ENCODE measurements around the gene RAD52.

Gene RAD52

GRCh38 chr12:931591-931990, 17.9 kb downstream of the RAD52 start:
- H3K9me3 ChIP-seq (ENCODE audit: low read length) = no peaks in the 10 kb centered on the region
- no peaks in the 10 kb centered on the region for H3K27me3 ChIP-seq (ENCODE audit: control insufficient read depth in 1 of 2, insufficient read depth in 2 of 2, low read length in 2 of 2)
- peaks cover 39% of the 10 kb centered on the region for H3K36me3 ChIP-seq (ENCODE audit: insufficient read depth, low read length)
- no peak overlapping the region for H3K9ac ChIP-seq (ENCODE audit: low read length)
- no peaks in the 10 kb centered on the region for H3K4me1 ChIP-seq (ENCODE audit: insufficient read depth, low read length)
- H3K4me3 ChIP-seq (ENCODE audit: low read depth in 1 of 2, low read length in 2 of 2) = no peak overlapping the region
- no peak overlapping the region for H3K27ac ChIP-seq (ENCODE audit: low read depth, low read length)

- Histone ChIP-seq H3K4me3 (ENCODE audit: low read depth in 1 of 2, low read length in 2 of 2) (no peak overlapping the region), H3K9me3 (ENCODE audit: low read length) (no peaks in the 10 kb centered on the region), H3K27ac (ENCODE audit: low read depth, low read length) (no peak overlapping the region), H3K9ac (ENCODE audit: low read length) (no peak overlapping the region), H3K36me3 (ENCODE audit: insufficient read depth, low read length) (peaks cover 43% of the 10 kb centered on the region), H3K27me3 (ENCODE audit: control insufficient read depth in 1 of 2, insufficient read depth in 2 of 2, low read length in 2 of 2) (no peaks in the 10 kb centered on the region), H3K4me1 (ENCODE audit: insufficient read depth, low read length) (no peaks in the 10 kb centered on the region)
These were observed 18.4 kb downstream of the RAD52 start for GRCh38 chr12:931060-931459.

DNA sequence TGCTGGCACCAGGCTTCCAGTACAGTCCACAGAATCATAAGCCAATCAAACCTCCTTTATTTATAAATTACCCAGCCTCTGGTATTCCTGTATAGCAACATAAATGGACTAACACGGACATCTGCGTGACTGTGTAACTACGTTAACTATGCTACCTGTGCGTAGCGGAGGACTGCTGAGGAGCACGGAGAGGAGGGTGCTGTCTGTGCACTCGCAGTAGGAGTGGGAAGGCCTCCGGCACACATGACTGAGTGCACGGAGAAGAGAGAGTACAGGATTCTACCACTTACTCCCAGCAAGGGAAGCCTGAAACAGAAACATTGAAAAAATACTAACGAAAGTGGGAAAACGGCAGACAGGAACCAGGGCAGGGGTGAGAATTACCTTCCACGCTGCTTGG, 22.9 kb downstream of the RAD52 start:
- H3K36me3 ChIP-seq (ENCODE audit: insufficient read depth, low read length) = peaks cover 57% of the 10 kb centered on the region

GRCh38 chr12:922285-922684, 27.2 kb downstream of the RAD52 start:
- no peaks in the 10 kb centered on the region for H3K27me3 ChIP-seq (ENCODE audit: control insufficient read depth in 1 of 2, insufficient read depth in 2 of 2, low read length in 2 of 2)
- H3K9me3 ChIP-seq (ENCODE audit: low read length) = no peaks in the 10 kb centered on the region
- no peak overlapping the region for H3K4me3 ChIP-seq (ENCODE audit: low read depth in 1 of 2, low read length in 2 of 2)
- H3K9ac ChIP-seq (ENCODE audit: low read length) = no peak overlapping the region
- H3K4me1 ChIP-seq (ENCODE audit: insufficient read depth, low read length) = no peaks in the 10 kb centered on the region
- peaks cover 32% of the 10 kb centered on the region for H3K36me3 ChIP-seq (ENCODE audit: insufficient read depth, low read length)
- no peak overlapping the region for H3K27ac ChIP-seq (ENCODE audit: low read depth, low read length)

More for the DNA sequence above, 22.9 kb downstream of the RAD52 start:
- Histone ChIP-seq H3K27ac (ENCODE audit: low read depth, low read length) (no peak overlapping the region), H3K4me3 (ENCODE audit: low read depth in 1 of 2, low read length in 2 of 2) (no peak overlapping the region), H3K27me3 (ENCODE audit: control insufficient read depth in 1 of 2, insufficient read depth in 2 of 2, low read length in 2 of 2) (no peaks in the 10 kb centered on the region), H3K9me3 (ENCODE audit: low read length) (no peaks in the 10 kb centered on the region), H3K9ac (ENCODE audit: low read length) (no peak overlapping the region), H3K4me1 (ENCODE audit: insufficient read depth, low read length) (no peaks in the 10 kb centered on the region)

DNA sequence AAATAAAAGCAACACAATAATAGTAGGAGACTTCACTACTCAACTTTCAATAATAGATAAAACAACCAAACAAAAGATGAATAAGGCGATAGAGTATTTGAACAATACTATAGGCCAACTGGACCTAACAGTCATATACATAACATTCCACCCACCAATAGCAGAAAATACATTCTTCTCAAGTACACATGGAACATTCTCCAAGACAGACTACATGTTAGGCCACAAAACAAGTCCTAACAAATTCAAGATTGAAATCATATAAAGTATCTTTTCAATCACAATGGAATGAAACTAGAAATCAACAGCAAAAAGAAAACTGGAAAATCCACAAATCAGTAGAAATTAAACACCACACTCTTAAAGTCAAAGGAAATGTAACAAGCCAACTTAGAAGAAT, 28.8 kb downstream of the RAD52 start:
- Histone ChIP-seq H3K4me3 (ENCODE audit: low read depth in 1 of 2, low read length in 2 of 2) (no peak overlapping the region), H3K4me1 (ENCODE audit: insufficient read depth, low read length) (no peaks in the 10 kb centered on the region), H3K9me3 (ENCODE audit: low read length) (no peaks in the 10 kb centered on the region), H3K36me3 (ENCODE audit: insufficient read depth, low read length) (peaks cover 27% of the 10 kb centered on the region), H3K9ac (ENCODE audit: low read length) (no peak overlapping the region), H3K27me3 (ENCODE audit: control insufficient read depth in 1 of 2, insufficient read depth in 2 of 2, low read length in 2 of 2) (no peaks in the 10 kb centered on the region), H3K27ac (ENCODE audit: low read depth, low read length) (no peak overlapping the region)

- H3K36me3 ChIP-seq (ENCODE audit: insufficient read depth, low read length) = peaks cover 38% of the 10 kb centered on the region
- no peaks in the 10 kb centered on the region for H3K27me3 ChIP-seq (ENCODE audit: control insufficient read depth in 1 of 2, insufficient read depth in 2 of 2, low read length in 2 of 2)
- no peaks in the 10 kb centered on the region for H3K4me1 ChIP-seq (ENCODE audit: insufficient read depth, low read length)
- H3K9ac ChIP-seq (ENCODE audit: low read length) = no peak overlapping the region
- H3K9me3 ChIP-seq (ENCODE audit: low read length) = no peaks in the 10 kb centered on the region
- H3K27ac ChIP-seq (ENCODE audit: low read depth, low read length) = no peak overlapping the region
- H3K4me3 ChIP-seq (ENCODE audit: low read depth in 1 of 2, low read length in 2 of 2) = no peak overlapping the region
These were observed 32.6 kb downstream of the RAD52 start for GRCh38 chr12:916712-917445.

DNA sequence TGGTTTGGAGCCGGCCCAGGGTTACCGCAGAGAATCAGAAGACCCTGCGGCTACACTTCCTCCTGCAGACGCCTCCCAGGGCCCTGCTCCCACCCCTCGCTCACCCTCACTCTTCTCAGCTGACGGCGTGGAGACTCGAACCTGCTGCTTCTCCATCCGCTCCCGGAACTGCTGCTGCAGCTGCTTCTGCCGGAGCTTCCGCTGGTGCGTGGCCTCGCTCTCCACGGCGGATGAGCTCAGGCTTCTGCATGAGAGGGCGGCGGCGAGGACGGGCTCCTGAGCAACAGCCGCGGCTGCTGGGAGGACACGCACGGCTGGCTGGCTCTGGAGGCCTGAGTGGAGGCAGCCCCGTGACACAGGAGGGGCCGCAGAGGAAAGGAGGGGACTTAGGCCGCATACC, 33.3 kb downstream of the RAD52 start:
- no peak overlapping the region for H3K4me3 ChIP-seq (ENCODE audit: low read depth in 1 of 2, low read length in 2 of 2)
- no peak overlapping the region for H3K9ac ChIP-seq (ENCODE audit: low read length)
- peaks cover 38% of the 10 kb centered on the region for H3K36me3 ChIP-seq (ENCODE audit: insufficient read depth, low read length)
- H3K4me1 ChIP-seq (ENCODE audit: insufficient read depth, low read length) = no peaks in the 10 kb centered on the region
- no peak overlapping the region for H3K27ac ChIP-seq (ENCODE audit: low read depth, low read length)
- no peaks in the 10 kb centered on the region for H3K27me3 ChIP-seq (ENCODE audit: control insufficient read depth in 1 of 2, insufficient read depth in 2 of 2, low read length in 2 of 2)
- H3K9me3 ChIP-seq (ENCODE audit: low read length) = no peaks in the 10 kb centered on the region

GRCh38 chr12:915090-915489, 34.4 kb downstream of the RAD52 start:
- Histone ChIP-seq H3K27ac (ENCODE audit: low read depth, low read length) (no peak overlapping the region), H3K36me3 (ENCODE audit: insufficient read depth, low read length) (peaks cover 48% of the 10 kb centered on the region)

GRCh38 chr12:913919-914698, 35.4 kb downstream of the RAD52 start:
- Histone ChIP-seq H3K36me3 (ENCODE audit: insufficient read depth, low read length) (peaks cover 57% of the 10 kb centered on the region), H3K27ac (ENCODE audit: low read depth, low read length) (no peak overlapping the region), H3K4me3 (ENCODE audit: low read depth in 1 of 2, low read length in 2 of 2) (no peak overlapping the region), H3K4me1 (ENCODE audit: insufficient read depth, low read length) (no peaks in the 10 kb centered on the region), H3K9ac (ENCODE audit: low read length) (no peak overlapping the region), H3K9me3 (ENCODE audit: low read length) (no peaks in the 10 kb centered on the region), H3K27me3 (ENCODE audit: control insufficient read depth in 1 of 2, insufficient read depth in 2 of 2, low read length in 2 of 2) (no peaks in the 10 kb centered on the region)

More at GRCh38 chr12:915090-915489, 34.4 kb downstream of the RAD52 start:
- Histone ChIP-seq H3K27me3 (ENCODE audit: control insufficient read depth in 1 of 2, insufficient read depth in 2 of 2, low read length in 2 of 2) (no peaks in the 10 kb centered on the region), H3K4me3 (ENCODE audit: low read depth in 1 of 2, low read length in 2 of 2) (no peak overlapping the region), H3K9ac (ENCODE audit: low read length) (no peak overlapping the region), H3K9me3 (ENCODE audit: low read length) (no peaks in the 10 kb centered on the region), H3K4me1 (ENCODE audit: insufficient read depth, low read length) (no peaks in the 10 kb centered on the region)

DNA sequence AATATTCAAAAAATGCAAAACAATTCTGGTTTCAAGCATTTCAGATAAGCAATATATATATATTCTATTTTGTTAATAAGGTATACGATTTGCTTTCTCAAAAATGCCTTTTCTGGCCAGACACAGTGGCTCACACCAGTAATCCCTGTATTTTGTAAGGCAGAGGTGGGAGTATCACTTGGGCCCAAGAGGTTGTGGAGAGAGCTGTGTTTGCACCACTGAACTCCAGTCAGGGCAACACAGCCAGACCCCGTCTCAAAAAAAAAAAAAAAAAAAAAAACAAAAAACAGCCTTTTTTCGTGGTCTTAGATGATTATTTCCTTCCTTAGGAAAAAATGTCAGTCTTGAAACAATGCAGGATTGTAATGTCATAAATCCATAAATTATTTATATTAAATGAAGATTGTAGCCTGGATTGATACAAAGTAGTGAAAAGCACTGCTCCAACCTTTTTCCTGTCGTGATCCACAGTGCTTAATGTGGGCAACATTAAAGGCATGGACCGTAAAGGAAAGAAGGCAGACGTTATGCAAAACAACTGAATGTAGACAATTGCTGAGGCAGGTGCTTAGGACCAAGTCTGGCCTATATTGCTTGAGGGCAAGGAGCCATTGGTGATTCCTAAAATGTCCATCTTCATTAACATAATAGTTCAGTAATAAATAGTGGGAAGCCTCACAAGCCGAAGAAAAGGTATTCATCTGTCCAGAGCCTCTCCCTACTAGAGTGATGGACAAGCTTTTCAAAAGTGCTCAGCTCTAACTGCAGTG, 36.8 kb downstream of the RAD52 start:
- Histone ChIP-seq H3K27ac (ENCODE audit: low read depth, low read length) (no peak overlapping the region), H3K36me3 (ENCODE audit: insufficient read depth, low read length) (peaks cover 67% of the 10 kb centered on the region), H3K4me1 (ENCODE audit: insufficient read depth, low read length) (no peaks in the 10 kb centered on the region), H3K9ac (ENCODE audit: low read length) (no peak overlapping the region), H3K9me3 (ENCODE audit: low read length) (no peaks in the 10 kb centered on the region), H3K4me3 (ENCODE audit: low read depth in 1 of 2, low read length in 2 of 2) (no peak overlapping the region), H3K27me3 (ENCODE audit: control insufficient read depth in 1 of 2, insufficient read depth in 2 of 2, low read length in 2 of 2) (no peaks in the 10 kb centered on the region)

GRCh38 chr12:911191-911826, 38.2 kb downstream of the RAD52 start:
- no peaks in the 10 kb centered on the region for H3K4me1 ChIP-seq (ENCODE audit: insufficient read depth, low read length)
- no peak overlapping the region for H3K27ac ChIP-seq (ENCODE audit: low read depth, low read length)
- H3K36me3 ChIP-seq (ENCODE audit: insufficient read depth, low read length) = peaks cover 70% of the 10 kb centered on the region
- no peaks in the 10 kb centered on the region for H3K27me3 ChIP-seq (ENCODE audit: control insufficient read depth in 1 of 2, insufficient read depth in 2 of 2, low read length in 2 of 2)
- no peak overlapping the region for H3K9ac ChIP-seq (ENCODE audit: low read length)
- H3K9me3 ChIP-seq (ENCODE audit: low read length) = no peaks in the 10 kb centered on the region
- no peak overlapping the region for H3K4me3 ChIP-seq (ENCODE audit: low read depth in 1 of 2, low read length in 2 of 2)

Data from muscle layer of colon (tissue), 2 donors.